Right lobe of liver (tissue), 6 donors: ENCODE data around the gene PRSS12. TPM values are rescaled to one million over a fixed set of nuclear protein-coding genes. Genes with fewer than 3 reads are reported as not detected.
"Not testable (repeated sequence)": the region's sequence is repeated elsewhere in the genome, so short reads cannot be mapped to it uniquely, and the experiment has no call there.

ENCODE experiments used
- ATAC-seq, 4 donors: fragments of 200-7000 bp; cut with Tn5 transposase; one replicate each; pipeline ENCODE4 v1.9.1; 2020; ENCODE audit warnings: mild to moderate bottlenecking in 4 of 4, moderate library complexity in 4 of 4
- DNase-seq, 3 donors: peaks; one replicate each; pipeline ENCODE4 v3.0.0-alpha.2; 2020
- H3K27ac ChIP-seq, 3 donors: fragments of 200-600 bp; one replicate each; pipeline ENCODE4 v1.8.0; 2022
- H3K27me3 ChIP-seq, 2 donors: fragments of 200-600 bp; one replicate each; pipeline ENCODE4 v1.8.0; 2022
- H3K36me3 ChIP-seq, 4 donors: fragments of 200-600 bp; sonication (generic) in 1 of 4; one replicate each; pipeline versions ENCODE4 v1.5.1 to v1.8.0; 2017 to 2022; ENCODE audit warnings: control low read depth in 1 of 4
- H3K4me1 ChIP-seq, 4 donors: fragments of 200-600 bp; sonication (generic) in 1 of 4; one replicate each; pipeline versions ENCODE4 v1.5.1 to v1.8.0; 2017 to 2022; ENCODE audit warnings: control low read depth in 1 of 4
- H3K4me3 ChIP-seq, 3 donors: fragments of 200-600 bp; one replicate each; pipeline ENCODE4 v1.8.0; 2022
- H3K9me3 ChIP-seq, 4 donors: fragments of 200-600 bp; sonication (generic) in 1 of 4; one replicate each; pipeline versions ENCODE4 v1.5.1 to v1.8.0; 2017 to 2022; ENCODE audit warnings: control low read depth in 1 of 4
- POLR2A ChIP-seq: fragments of 450-650 bp; IDR thresholded peaks from one replicate; pipeline ENCODE4 v1.6.1; 2017; ENCODE audit warnings: antibody characterized with exemption, mild to moderate bottlenecking
- WGBS: methylation state at CpG from one replicate; pipeline ENCODE4 v1.1.6; 2018; ENCODE audit warnings: low coverage, low lambda C conversion rate; ENCODE audit not compliant: insufficient coverage; ENCODE audit errors: missing lambda C conversion rate; 5-methylcytosine and 5-hydroxymethylcytosine counted together
- intact Hi-C, 2 donors: fragments of 100-400 bp; cut with DNase I; formaldehyde crosslinking; loops; one replicate each; pipeline versions ENCODE4 v1.11.2 to v1.14.1; 2022
- total RNA-seq, 6 experiments: library from RNA; depleted of rRNA in 2 of 6; stranded (reverse); fragments of >200 nt in 2 of 6; fragmentation: NEBNext Ultra II Directional in 3 of 6; extraction: Animal tissue kit (Norgen Biotek cat#: 25700) in 3 of 6; gene quantifications; one replicate each; pipeline versions ENCODE4 v1.1.0 to v1.2.4, GENCODE V29; 2016 to 2023
- TF ChIP-seq, protein P1 (sequence below), 4 donors: fragments of 200-600 bp in 3 of 4; fragments of 450-650 bp in 1 of 4; IDR thresholded peaks; one replicate each; pipeline versions ENCODE4 v1.5.1 to v1.8.0; 2016 to 2022; ENCODE audit warnings: antibody characterized with exemption in 4 of 4, mild to moderate bottlenecking in 2 of 4
- donor health status: DM: no; HTN: yes; CAD: no.
- donor health status: DM: no; HTN: no; CAD: no.
- donor health status: DM: no; HTN: no; CAD: no.
- donor health status: DM: no; HTN: yes; CAD: no.
- donor health status: DM: no; HTN: yes; CAD: no.

Gene PRSS12
- total RNA-seq, 6 experiments from 2014 or later = 0.12 to 1.4 (median 0.74) TPM

DNA sequence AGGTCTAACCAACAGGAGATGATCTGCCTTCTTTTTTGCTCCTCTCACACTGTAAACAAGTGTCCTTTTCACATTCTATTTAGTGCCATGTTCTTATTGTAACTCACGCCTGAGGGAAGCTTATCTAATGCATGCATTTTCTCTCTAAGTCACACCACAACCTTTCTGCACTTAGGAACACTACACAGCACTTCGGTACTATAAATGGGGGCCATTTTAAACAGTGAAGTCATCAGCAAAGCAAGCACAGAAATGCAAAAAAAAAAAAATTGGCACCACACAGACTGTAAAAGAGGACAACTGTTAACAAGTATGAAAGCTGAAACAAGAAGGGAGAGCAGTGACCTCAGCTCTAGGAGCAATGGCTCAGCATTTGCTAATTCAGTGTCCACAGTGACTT, 45.2 kb downstream of the PRSS12 start:
- DNase-seq (no peak), ATAC-seq (no peak)
- WGBS = 65% methylated on average over 2 of the region's 2 CpGs
- no peaks in the 10 kb centered on the region for H3K9me3 ChIP-seq
- no peak for TF ChIP-seq POLR2A
- TF ChIP-seq, protein P1, sequence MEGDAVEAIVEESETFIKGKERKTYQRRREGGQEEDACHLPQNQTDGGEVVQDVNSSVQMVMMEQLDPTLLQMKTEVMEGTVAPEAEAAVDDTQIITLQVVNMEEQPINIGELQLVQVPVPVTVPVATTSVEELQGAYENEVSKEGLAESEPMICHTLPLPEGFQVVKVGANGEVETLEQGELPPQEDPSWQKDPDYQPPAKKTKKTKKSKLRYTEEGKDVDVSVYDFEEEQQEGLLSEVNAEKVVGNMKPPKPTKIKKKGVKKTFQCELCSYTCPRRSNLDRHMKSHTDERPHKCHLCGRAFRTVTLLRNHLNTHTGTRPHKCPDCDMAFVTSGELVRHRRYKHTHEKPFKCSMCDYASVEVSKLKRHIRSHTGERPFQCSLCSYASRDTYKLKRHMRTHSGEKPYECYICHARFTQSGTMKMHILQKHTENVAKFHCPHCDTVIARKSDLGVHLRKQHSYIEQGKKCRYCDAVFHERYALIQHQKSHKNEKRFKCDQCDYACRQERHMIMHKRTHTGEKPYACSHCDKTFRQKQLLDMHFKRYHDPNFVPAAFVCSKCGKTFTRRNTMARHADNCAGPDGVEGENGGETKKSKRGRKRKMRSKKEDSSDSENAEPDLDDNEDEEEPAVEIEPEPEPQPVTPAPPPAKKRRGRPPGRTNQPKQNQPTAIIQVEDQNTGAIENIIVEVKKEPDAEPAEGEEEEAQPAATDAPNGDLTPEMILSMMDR (IDR thresholded peaks at IDR 0.05) = no peak
- no peaks in the 10 kb centered on the region for H3K4me1 ChIP-seq
- intact Hi-C loops = no loop called here
- no peaks in the 10 kb centered on the region for H3K36me3 ChIP-seq
- H3K27me3 ChIP-seq = no peaks in the 10 kb centered on the region
- no peak overlapping the region for H3K4me3 ChIP-seq
- no peak overlapping the region for H3K27ac ChIP-seq

DNA sequence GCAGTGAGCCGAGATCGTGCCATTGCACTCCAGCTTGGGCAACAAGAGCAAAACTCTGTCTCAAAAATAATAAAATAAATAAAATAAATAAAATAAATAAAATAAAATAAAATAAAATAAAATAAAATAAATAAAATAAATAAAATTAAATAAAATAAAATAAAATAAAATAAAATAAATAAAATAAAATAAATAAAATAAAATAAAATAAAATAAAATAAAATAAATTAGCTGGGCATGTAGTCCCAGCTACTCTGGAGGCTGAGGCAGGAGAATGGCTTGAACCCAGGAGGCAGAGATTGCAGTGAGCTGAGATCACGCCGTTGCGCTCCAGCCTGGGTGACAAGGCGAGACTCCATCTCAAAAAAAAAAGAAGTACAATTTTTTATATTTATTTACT, 53.2 kb downstream of the PRSS12 start:
- H3K36me3 ChIP-seq, DNase-seq, ATAC-seq, intact Hi-C loops, H3K4me1 ChIP-seq, H3K27me3 ChIP-seq, H3K4me3 ChIP-seq, H3K9me3 ChIP-seq, H3K27ac ChIP-seq: not testable (repeated sequence)
- WGBS = 91% methylated on average over 4 of the region's 6 CpGs

DNA sequence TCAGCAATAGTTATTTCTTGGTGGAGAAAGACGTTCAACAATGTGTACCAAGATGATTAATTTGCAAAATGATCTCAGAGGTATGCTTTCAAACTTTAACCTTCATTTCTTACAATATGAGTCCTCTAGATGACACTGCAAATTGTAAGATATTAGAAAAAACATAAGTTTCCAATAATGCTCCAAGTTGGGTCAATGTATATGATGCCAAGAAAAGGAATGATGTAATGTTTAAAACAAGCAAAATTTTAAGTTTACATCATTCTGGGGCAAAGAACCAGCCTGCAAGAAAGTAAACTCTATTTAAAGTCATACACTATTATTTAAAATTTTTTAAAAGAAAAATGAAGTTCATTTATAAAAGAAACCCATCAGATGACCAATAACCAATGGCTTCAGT, 56.1 kb downstream of the PRSS12 start:
- no peaks in the 10 kb centered on the region for H3K9me3 ChIP-seq
- H3K27me3 ChIP-seq = no peaks in the 10 kb centered on the region
- TF ChIP-seq, protein P1 (IDR thresholded peaks at IDR 0.05) = no peak
- TF ChIP-seq POLR2A = no peak
- DNase-seq = no peak
- no peak overlapping the region for H3K27ac ChIP-seq
- H3K4me1 ChIP-seq = no peaks in the 10 kb centered on the region
- no peaks in the 10 kb centered on the region for H3K36me3 ChIP-seq
- intact Hi-C loops = no loop called here
- H3K4me3 ChIP-seq = no peak overlapping the region
- WGBS = 50% methylated on average over 1 of the region's 1 CpG
- no peak for ATAC-seq

DNA sequence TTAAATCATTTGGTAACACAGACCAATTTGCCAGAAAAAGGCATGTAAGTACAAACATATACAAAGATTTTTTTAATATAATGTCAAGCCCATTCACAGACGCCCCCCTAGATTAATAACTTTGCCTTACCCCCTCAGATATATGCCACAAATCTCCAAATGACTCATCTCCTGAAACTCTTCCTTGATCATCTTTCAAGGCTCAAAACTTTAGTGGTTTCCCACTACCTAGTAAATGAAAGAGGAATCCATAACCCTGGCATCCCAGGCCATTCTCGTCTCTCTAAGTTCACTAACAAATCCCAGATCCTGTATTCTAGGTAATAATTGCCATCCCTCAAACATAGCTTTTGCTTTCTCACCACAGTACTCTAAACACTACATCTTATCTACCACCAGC, 61.9 kb downstream of the PRSS12 start:
- TF ChIP-seq, protein P1 (IDR thresholded peaks at IDR 0.05) = no peak
- TF ChIP-seq POLR2A = no peak
- no peaks in the 10 kb centered on the region for H3K27me3 ChIP-seq
- WGBS = 65% methylated on average over 2 of the region's 2 CpGs
- no peak for ATAC-seq
- H3K27ac ChIP-seq = no peak overlapping the region
- H3K36me3 ChIP-seq = no peaks in the 10 kb centered on the region
- H3K9me3 ChIP-seq = no peaks in the 10 kb centered on the region
- intact Hi-C loops = no loop called here
- no peak for DNase-seq
- H3K4me1 ChIP-seq = peaks cover 0 to 10% (median 0%) of the 10 kb centered on the region in 4 donors
- H3K4me3 ChIP-seq = no peak overlapping the region

DNA sequence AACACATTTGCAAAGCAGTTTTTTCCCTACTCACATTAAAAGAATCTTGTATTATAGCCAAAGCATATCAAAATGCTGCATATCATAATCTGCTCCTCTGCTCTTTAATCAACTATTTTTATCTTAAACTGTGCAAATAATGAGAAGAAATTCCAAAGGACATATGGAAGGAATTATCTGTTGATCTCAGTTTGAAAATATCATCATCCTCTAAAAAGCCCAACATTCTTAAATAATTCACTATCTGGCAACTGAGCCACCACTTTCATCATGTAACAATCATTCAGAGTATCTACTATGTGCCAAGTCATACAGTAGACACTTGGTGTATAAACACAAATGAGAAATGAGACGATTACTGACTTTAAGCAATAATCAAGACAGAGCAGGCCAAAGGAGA, 63.0 kb downstream of the PRSS12 start:
- H3K36me3 ChIP-seq = no peaks in the 10 kb centered on the region
- DNase-seq (no peak), ATAC-seq (no peak)
- no peaks in the 10 kb centered on the region for H3K9me3 ChIP-seq
- TF ChIP-seq, protein P1 (IDR thresholded peaks at IDR 0.05) = no peak
- no peak for TF ChIP-seq POLR2A
- WGBS = 36% methylated on average over 1 of the region's 1 CpG
- no peak overlapping the region for H3K4me3 ChIP-seq
- H3K27ac ChIP-seq = no peak overlapping the region
- peaks cover 0 to 10% (median 0%) of the 10 kb centered on the region in 4 donors for H3K4me1 ChIP-seq
- intact Hi-C loops = loop anchor here in 1 of 2 donors (10.0 kb wide), 1 partner anchor 65 kb away; the partner anchor contains the start of gene PRSS12
- no peaks in the 10 kb centered on the region for H3K27me3 ChIP-seq
